Omental fat pad (tissue), 4 donors: ENCODE data around the gene FAM13A. TPM values are rescaled to one million over a fixed set of nuclear protein-coding genes. Genes with fewer than 3 reads are reported as not detected.

ENCODE experiments used
- ATAC-seq: fragments of 150-250 bp; one replicate; pipeline ENCODE4 v1.9.1; 2016; ENCODE audit warnings: mild to moderate bottlenecking, moderate library complexity; ENCODE audit not compliant: low FRiP score
- DNase-seq: peaks from one replicate; pipeline ENCODE4 v3.0.0-alpha.2; 2019; ENCODE audit warnings: low spot score
- CTCF ChIP-seq, 3 donors: fragments of 450-650 bp; IDR thresholded peaks; one replicate each; pipeline ENCODE4 v1.5.1; 2016 to 2017; ENCODE audit warnings: antibody characterized with exemption in 3 of 3, mild to moderate bottlenecking in 3 of 3, moderate library complexity in 2 of 3
- total RNA-seq, 4 donors: library from RNA; depleted of rRNA; stranded (reverse); fragments of >200 nt; gene quantifications; one replicate each; pipeline ENCODE4 v1.1.0, GENCODE V29; 2016

The FAM13A gene
- total RNA-seq, 4 donors from 2014 or later: 48.5 to 84.2 (median 51.2) TPM

- TF ChIP-seq CTCF (IDR thresholded peaks at IDR 0.05): no peak
- DNase-seq (no peak), ATAC-seq (no peak)
Measured at GRCh38 chr4:88814043-88814617, 242.9 kb downstream of the FAM13A start.

- TF ChIP-seq CTCF (IDR thresholded peaks at IDR 0.05): no peak
- ATAC-seq (no peak), DNase-seq (no peak)
Measured at GRCh38 chr4:88813013-88813412, 244.0 kb downstream of the FAM13A start.

DNA sequence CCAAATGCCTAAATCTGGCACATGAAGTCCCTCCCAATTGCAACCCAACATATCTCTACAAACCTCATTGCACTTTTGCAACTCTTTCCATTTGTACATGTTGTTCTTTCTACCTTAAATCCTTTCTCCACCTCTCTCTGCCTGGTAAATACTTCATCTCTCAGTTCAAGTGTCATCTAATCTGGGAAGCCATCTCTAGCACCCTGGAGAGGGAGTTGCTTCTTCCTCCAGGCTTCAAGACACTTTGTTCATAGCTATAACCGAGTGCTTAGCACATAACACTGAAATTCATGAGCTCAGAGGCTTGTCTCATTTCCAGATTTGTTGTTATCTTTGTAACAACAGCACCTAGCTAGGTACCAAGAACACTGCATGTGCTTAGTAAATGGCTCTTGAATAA lies 244.6 kb downstream of the FAM13A start:
- no peak for DNase-seq
- ATAC-seq: no peak
- TF ChIP-seq CTCF (IDR thresholded peaks at IDR 0.05): no peak

DNA sequence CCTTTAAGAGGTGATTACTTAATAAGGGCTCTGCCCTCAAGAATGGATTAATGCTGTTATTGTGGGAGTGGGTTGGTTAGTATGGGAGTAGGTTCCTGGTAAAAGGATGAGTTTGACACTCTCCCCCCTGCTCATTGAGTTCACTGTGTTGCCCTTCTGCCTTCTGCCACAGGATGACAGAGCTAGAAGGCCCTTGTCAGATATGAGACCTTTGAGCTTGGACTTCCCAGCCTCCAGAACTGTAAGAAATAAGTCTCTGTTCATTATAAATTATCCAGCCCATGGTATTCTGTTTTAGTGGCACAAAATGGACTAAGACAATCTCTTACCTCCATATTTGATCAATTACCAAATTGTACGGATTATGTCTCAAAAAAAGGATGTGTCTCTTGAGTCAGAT lies 245.1 kb downstream of the FAM13A start:
- no peak for TF ChIP-seq CTCF (IDR thresholded peaks at IDR 0.05)
- DNase-seq (no peak), ATAC-seq (no peak)

GRCh38 chr4:88810325-88810724 lies 246.7 kb downstream of the FAM13A start:
- no peak for TF ChIP-seq CTCF (IDR thresholded peaks at IDR 0.05)
- ATAC-seq (no peak), DNase-seq (no peak)

DNA sequence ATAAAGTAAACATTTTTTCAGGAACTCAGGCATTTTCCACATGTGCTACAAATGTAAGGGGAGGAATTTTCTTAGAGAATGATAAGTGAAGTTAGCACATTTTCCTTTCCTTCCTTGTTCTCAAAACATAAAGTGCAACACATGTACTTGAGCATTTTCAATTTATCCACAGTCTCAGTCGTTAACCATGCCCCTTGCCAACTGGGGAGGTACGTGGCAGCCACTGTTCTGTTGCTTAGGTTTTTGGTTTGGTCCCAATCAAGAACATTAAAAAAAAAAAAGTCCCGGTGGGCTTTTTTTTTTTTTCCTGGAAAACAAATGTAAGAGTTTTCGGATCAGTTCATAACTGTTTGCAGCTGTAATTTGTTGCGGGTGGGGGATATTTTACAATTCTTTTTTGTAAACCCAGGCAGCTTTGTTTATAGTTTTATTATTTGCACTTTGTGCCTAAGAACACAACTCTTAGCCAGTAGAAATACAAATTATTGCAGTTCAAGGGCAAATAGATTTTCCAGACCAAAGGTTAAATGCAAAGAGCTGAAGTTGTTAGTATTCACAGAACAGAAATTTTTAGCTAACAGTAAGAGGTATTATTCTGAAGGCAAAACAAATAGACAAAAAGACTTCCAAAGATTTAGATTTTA lies 247.3 kb downstream of the FAM13A start:
- DNase-seq (no peak), ATAC-seq (no peak)
- TF ChIP-seq CTCF (IDR thresholded peaks at IDR 0.05): no peak

- DNase-seq (no peak), ATAC-seq (no peak)
- TF ChIP-seq CTCF (IDR thresholded peaks at IDR 0.05): no peak
Measured at GRCh38 chr4:88809101-88809500, 247.9 kb downstream of the FAM13A start.
